K562 (cell line): ENCODE results near the gene P4HB. TPM values are rescaled to one million over a fixed set of nuclear protein-coding genes. Genes with fewer than 3 reads are reported as not detected.
A peak's percentile ranks its signal among the peaks of the same experiment; 100 is the strongest.

ENCODE experiments used
- BACH1 ChIP-seq: fragments of 200-800 bp; sonication (Bioruptor generic); IDR thresholded peaks from 2 replicates; pipeline ENCODE4 v1.6.1; 2016; ENCODE audit warnings: missing genetic modification characterization, missing compliant biosample characterization
- C11orf30 ChIP-seq: fragments of 450-650 bp; IDR thresholded peaks from 2 replicates; pipeline ENCODE4 v1.6.1; 2016; ENCODE audit warnings: low read depth, mild to moderate bottlenecking
- CBFA2T3 ChIP-seq: fragments of 450-650 bp; IDR thresholded peaks from 2 replicates; pipeline ENCODE4 v1.6.1; 2017
- ESRRB ChIP-seq: fragments of 250-450 bp; sonication (Bioruptor Pico); IDR thresholded peaks from 2 replicates; pipeline ENCODE4 v1.5.0; 2020; ENCODE audit warnings: mild to moderate bottlenecking, moderate library complexity, borderline replicate concordance
- ETV1 ChIP-seq: fragments of 450-650 bp; conservative IDR thresholded peaks from 2 replicates; pipeline ENCODE4 v1.6.1; 2016; ENCODE audit warnings: missing genetic modification characterization, control low read depth, low read depth, missing compliant biosample characterization
- EZH2 ChIP-seq: IDR thresholded peaks from 2 replicates; pipeline ENCODE4 v1.6.1; 2012; ENCODE audit warnings: low read depth, mild to moderate bottlenecking, inconsistent platforms, low read length, borderline replicate concordance
- GABPA ChIP-seq: fragments of 200-800 bp; sonication (Bioruptor generic); conservative IDR thresholded peaks from 2 replicates; pipeline ENCODE4 v1.6.1; 2016; ENCODE audit warnings: low read depth, missing genetic modification characterization, missing compliant biosample characterization
- POLR2A ChIP-seq: fragments of 450-650 bp; conservative IDR thresholded peaks from 2 replicates; pipeline ENCODE4 v1.6.1; 2016
- RBFOX2 ChIP-seq: fragments of 200-400 bp; formaldehyde crosslinking; IDR thresholded peaks from 2 replicates; pipeline ENCODE4 v1.6.1; 2017; ENCODE audit warnings: low read depth, mild to moderate bottlenecking, low read length, moderate library complexity
- SMAD2 ChIP-seq: fragments of 150-350 bp; IDR thresholded peaks from 2 replicates; pipeline ENCODE4 v1.6.1; 2014; ENCODE audit warnings: low read depth, mild to moderate bottlenecking, low read length
- SRSF1 ChIP-seq: fragments of 200-400 bp; formaldehyde crosslinking; IDR thresholded peaks from 2 replicates; pipeline ENCODE4 v1.6.1; 2017; ENCODE audit warnings: mild to moderate bottlenecking, low read depth, low read length, moderate library complexity
- TEAD1 ChIP-seq, 2 experiments: fragments of 450-650 bp in 1 of 2; sonication (generic) in 1 of 2; formaldehyde crosslinking; IDR thresholded peaks; 2 replicates each; pipeline versions ENCODE4 v1.4.0 to v1.8.0; 2020 to 2022; ENCODE audit warnings: mild to moderate bottlenecking in 2 of 2, missing genetic modification reagents in 1 of 2
- TFAM ChIP-seq: fragments of 250-450 bp; sonication (Bioruptor Pico); conservative IDR thresholded peaks from 2 replicates; pipeline ENCODE4 v1.5.0; 2021; ENCODE audit warnings: mild to moderate bottlenecking, moderate library complexity
- ZFPM2 ChIP-seq: fragments of 250-450 bp; sonication (Bioruptor Pico); IDR thresholded peaks from 2 replicates; pipeline ENCODE4 v1.5.1; 2022; ENCODE audit warnings: mild to moderate bottlenecking
- ZKSCAN8 ChIP-seq: fragments of 200-800 bp; sonication (Bioruptor generic); IDR thresholded peaks from 2 replicates; pipeline ENCODE4 v1.6.1; 2016; ENCODE audit warnings: missing genetic modification characterization, missing compliant biosample characterization
- ZNF354B ChIP-seq: fragments of 250-450 bp; sonication (Bioruptor Pico); IDR thresholded peaks from 2 replicates; pipeline ENCODE4 v1.4.0; 2020
- polyA plus RNA-seq, 8 experiments: library from polyadenylated mRNA; depleted of rRNA in 4 of 8; stranded (reverse) in 5 of 8; unstranded in 3 of 8; fragments of >200 nt; fragmentation: Nextera tagmentation in 2 of 8; fragmentation: Illumina TruSeq in 1 of 8; extraction: Ambion mirVana in 2 of 8; extraction: Trizol in 1 of 8; gene quantifications; 2 replicates each; pipeline versions ENCODE4 v1.2.1 to v1.2.3, GENCODE V29; 2011 to 2014; ENCODE audit warnings: inconsistent platforms in 1 of 8, missing spikeins in 1 of 8
- total RNA-seq, 7 experiments: library from RNA; depleted of rRNA in 6 of 7; stranded (reverse); fragments of >200 nt in 6 of 7; fragmentation: Illumina TruSeq in 2 of 7; extraction: Trizol in 2 of 7; gene quantifications; 2 replicates each; pipeline versions ENCODE4 v1.2.1 to v1.2.3, GENCODE V29; 2011 to 2021; ENCODE audit warnings: low replicate concordance in 1 of 7
- TF ChIP-seq, protein P1 (sequence below): sonication (generic); formaldehyde crosslinking; IDR thresholded peaks from 2 replicates; pipeline ENCODE4 v1.8.1; 2023; ENCODE audit warnings: mild to moderate bottlenecking, missing genetic modification reagents, moderate library complexity
- TF ChIP-seq, protein P2 (sequence below), 2 experiments: fragments of 450-650 bp; IDR thresholded peaks; 2 replicates each; pipeline ENCODE4 v1.6.1; 2016
- TF ChIP-seq, protein P3 (sequence below): IDR thresholded peaks from 2 replicates; pipeline ENCODE4 v1.6.1; 2011; ENCODE audit not compliant: insufficient read length; ENCODE audit errors: extremely low read depth
- TF ChIP-seq, protein P4 (sequence below): fragments of 250-450 bp; sonication (Bioruptor Pico); IDR thresholded peaks from 2 replicates; pipeline ENCODE4 v1.5.0; 2020; ENCODE audit warnings: mild to moderate bottlenecking
- TF ChIP-seq, protein P5 (sequence below): sonication (generic); formaldehyde crosslinking; IDR thresholded peaks from 2 replicates; pipeline ENCODE4 v1.8.1; 2022; ENCODE audit warnings: missing genetic modification reagents

Gene P4HB
- total and polyA plus RNA-seq, 9 of the 15 experiments (the other 6 are each of a cell fraction or from before 2014, with no cell fraction given): 4.4 to 645 (median 325) TPM

- TF ChIP-seq SRSF1 (no peak), POLR2A (0 out of 2 replicates have a peak, but pooled peaks have one; percentile 42), BACH1 (tag) (no peak), EZH2 (no peak), TFAM (CRISPR knock-in tag) (no peak), TEAD1 (CRISPR knock-in tag; IDR thresholded peaks at IDR 0.05) (no peak), ESRRB (CRISPR knock-in tag) (no peak), ZNF354B (CRISPR knock-in tag) (no peak), C11orf30 (no peak), GABPA (tag) (no peak), CBFA2T3 (no peak), SMAD2 (no peak), ZKSCAN8 (CRISPR knock-in tag) (no peak), ZFPM2 (no peak), RBFOX2 (peak; percentile 13; the same call in 1 of the 2 replicates), ETV1 (tag) (no peak)
- TF ChIP-seq, protein P1, sequence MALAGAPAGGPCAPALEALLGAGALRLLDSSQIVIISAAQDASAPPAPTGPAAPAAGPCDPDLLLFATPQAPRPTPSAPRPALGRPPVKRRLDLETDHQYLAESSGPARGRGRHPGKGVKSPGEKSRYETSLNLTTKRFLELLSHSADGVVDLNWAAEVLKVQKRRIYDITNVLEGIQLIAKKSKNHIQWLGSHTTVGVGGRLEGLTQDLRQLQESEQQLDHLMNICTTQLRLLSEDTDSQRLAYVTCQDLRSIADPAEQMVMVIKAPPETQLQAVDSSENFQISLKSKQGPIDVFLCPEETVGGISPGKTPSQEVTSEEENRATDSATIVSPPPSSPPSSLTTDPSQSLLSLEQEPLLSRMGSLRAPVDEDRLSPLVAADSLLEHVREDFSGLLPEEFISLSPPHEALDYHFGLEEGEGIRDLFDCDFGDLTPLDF (CRISPR knock-in tag): no peak
- TF ChIP-seq, protein P2, sequence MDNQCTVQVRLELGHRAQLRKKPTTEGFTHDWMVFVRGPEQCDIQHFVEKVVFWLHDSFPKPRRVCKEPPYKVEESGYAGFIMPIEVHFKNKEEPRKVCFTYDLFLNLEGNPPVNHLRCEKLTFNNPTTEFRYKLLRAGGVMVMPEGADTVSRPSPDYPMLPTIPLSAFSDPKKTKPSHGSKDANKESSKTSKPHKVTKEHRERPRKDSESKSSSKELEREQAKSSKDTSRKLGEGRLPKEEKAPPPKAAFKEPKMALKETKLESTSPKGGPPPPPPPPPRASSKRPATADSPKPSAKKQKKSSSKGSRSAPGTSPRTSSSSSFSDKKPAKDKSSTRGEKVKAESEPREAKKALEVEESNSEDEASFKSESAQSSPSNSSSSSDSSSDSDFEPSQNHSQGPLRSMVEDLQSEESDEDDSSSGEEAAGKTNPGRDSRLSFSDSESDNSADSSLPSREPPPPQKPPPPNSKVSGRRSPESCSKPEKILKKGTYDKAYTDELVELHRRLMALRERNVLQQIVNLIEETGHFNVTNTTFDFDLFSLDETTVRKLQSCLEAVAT (IDR thresholded peaks at IDR 0.05): peak in 1 of 2 experiments; percentile 44; a peak in 1 of 4 replicates
- TF ChIP-seq, protein P3, sequence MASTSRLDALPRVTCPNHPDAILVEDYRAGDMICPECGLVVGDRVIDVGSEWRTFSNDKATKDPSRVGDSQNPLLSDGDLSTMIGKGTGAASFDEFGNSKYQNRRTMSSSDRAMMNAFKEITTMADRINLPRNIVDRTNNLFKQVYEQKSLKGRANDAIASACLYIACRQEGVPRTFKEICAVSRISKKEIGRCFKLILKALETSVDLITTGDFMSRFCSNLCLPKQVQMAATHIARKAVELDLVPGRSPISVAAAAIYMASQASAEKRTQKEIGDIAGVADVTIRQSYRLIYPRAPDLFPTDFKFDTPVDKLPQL: no peak
- TF ChIP-seq, protein P4, sequence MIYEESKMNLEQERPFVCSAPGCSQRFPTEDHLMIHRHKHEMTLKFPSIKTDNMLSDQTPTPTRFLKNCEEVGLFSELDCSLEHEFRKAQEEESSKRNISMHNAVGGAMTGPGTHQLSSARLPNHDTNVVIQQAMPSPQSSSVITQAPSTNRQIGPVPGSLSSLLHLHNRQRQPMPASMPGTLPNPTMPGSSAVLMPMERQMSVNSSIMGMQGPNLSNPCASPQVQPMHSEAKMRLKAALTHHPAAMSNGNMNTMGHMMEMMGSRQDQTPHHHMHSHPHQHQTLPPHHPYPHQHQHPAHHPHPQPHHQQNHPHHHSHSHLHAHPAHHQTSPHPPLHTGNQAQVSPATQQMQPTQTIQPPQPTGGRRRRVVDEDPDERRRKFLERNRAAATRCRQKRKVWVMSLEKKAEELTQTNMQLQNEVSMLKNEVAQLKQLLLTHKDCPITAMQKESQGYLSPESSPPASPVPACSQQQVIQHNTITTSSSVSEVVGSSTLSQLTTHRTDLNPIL (CRISPR knock-in tag): no peak
- TF ChIP-seq, protein P5, sequence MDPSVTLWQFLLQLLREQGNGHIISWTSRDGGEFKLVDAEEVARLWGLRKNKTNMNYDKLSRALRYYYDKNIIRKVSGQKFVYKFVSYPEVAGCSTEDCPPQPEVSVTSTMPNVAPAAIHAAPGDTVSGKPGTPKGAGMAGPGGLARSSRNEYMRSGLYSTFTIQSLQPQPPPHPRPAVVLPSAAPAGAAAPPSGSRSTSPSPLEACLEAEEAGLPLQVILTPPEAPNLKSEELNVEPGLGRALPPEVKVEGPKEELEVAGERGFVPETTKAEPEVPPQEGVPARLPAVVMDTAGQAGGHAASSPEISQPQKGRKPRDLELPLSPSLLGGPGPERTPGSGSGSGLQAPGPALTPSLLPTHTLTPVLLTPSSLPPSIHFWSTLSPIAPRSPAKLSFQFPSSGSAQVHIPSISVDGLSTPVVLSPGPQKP (CRISPR knock-in tag): no peak
These were observed 16.5 kb downstream of the P4HB start (continued) for GRCh38 chr17:81843713-81844326.
